Stomach (tissue), 4 donors: ENCODE measurements around the gene PARP1.

Experiments used
- CTCF ChIP-seq, 7 experiments: fragments of 450-650 bp in 4 of 7; fragments of 200-600 bp in 3 of 7; sonication (generic) in 3 of 7; IDR thresholded peaks; one replicate each; pipeline ENCODE4 v1.5.1; 2016 to 2019; ENCODE audit warnings: antibody characterized with exemption in 7 of 7, control low read depth in 2 of 7, mild to moderate bottlenecking in 1 of 7
- EP300 ChIP-seq: sonication (generic); formaldehyde crosslinking; IDR thresholded peaks from one replicate; pipeline ENCODE4 v1.6.1; 2017; ENCODE audit warnings: antibody characterized with exemption
- POLR2A ChIP-seq, 4 donors: fragments of 450-650 bp; IDR thresholded peaks; one replicate each; pipeline ENCODE4 v1.6.1; 2016; ENCODE audit warnings: antibody characterized with exemption in 4 of 4, control low read depth in 2 of 4, mild to moderate bottlenecking in 1 of 4, moderate library complexity in 1 of 4

- TF ChIP-seq CTCF (IDR thresholded peaks at IDR 0.05) (no peak), POLR2A (IDR thresholded peaks at IDR 0.05) (no peak), EP300 (no peak)
These were observed 52.9 kb downstream of the PARP1 start for GRCh38 chr1:226355016-226355415.
